Stimulated activated CD8-positive, alpha-beta memory T cell treated with anti-CD3 and anti-CD28 coated beads, Interleukin-4, amount 100 ng/mL, for 48 hours (primary cell): ENCODE measurements around the gene RAF1.
"Not testable (repeated sequence)": the region's sequence is repeated elsewhere in the genome, so short reads cannot be mapped to it uniquely, and the experiment has no call there.

Experiments used
- DNase-seq: peaks from one replicate; pipeline ENCODE4 v3.0.0-alpha.2; 2020

The RAF1 gene

GRCh38 chr3:12556690-12557472 is 107.0 kb downstream of the RAF1 start, which contains the start of gene MKRN2:
MKRN2 (plus strand) TSS chr3:12557087; CDS start chr3:12557151, 64 bp downstream.
- DNase-seq = peak; percentile 92

GRCh38 chr3:12556314-12556689 is 107.6 kb downstream of the RAF1 start:
- DNase-seq = no peak

GRCh38 chr3:12553921-12554391 is 110.0 kb downstream of the RAF1 start:
- peak; percentile 43 for DNase-seq

DNA sequence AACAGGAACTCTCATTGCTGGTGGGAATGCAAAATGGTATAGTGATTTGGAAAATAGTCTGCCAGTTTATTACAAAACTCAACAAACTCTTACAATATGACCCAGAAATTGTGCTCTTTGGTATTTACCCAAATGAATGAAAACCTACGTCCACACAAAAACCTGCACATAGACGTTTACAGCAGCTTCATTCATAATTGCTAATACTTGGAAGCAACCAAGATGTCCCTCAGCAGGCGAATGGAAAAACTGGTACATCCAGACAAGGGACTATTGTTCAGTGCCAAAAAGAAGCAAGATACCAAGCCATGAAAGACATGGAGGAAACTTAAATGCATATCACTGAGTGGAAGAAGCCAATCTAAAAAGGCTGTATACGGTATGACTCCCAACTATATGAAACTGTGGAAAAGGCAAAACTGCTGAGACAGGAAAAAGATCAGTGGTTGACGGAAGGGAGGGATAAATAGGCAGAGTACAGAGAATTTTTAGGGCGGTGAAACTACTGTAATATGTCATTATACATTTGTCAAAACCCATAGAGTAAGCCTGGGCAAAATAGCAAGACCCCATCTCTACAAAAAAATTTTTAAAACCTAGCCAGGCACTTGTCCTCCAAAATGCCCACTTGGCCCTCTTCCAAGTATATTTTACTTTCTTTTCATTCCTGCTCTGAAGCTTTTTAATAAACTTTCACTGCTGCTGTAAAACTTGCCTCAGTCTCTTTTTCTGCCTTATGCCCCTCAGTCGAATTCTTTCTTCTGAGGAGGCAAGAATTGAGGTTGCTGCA is 113.8 kb downstream of the RAF1 start:
- no peak for DNase-seq

- no peak for DNase-seq
Measured at GRCh38 chr3:12545473-12545791, 118.5 kb downstream of the RAF1 start, which contains the start of gene MKRN2OS. MKRN2OS (minus strand) TSS chr3:12545499; CDS start chr3:12545464, 35 bp downstream.

DNA sequence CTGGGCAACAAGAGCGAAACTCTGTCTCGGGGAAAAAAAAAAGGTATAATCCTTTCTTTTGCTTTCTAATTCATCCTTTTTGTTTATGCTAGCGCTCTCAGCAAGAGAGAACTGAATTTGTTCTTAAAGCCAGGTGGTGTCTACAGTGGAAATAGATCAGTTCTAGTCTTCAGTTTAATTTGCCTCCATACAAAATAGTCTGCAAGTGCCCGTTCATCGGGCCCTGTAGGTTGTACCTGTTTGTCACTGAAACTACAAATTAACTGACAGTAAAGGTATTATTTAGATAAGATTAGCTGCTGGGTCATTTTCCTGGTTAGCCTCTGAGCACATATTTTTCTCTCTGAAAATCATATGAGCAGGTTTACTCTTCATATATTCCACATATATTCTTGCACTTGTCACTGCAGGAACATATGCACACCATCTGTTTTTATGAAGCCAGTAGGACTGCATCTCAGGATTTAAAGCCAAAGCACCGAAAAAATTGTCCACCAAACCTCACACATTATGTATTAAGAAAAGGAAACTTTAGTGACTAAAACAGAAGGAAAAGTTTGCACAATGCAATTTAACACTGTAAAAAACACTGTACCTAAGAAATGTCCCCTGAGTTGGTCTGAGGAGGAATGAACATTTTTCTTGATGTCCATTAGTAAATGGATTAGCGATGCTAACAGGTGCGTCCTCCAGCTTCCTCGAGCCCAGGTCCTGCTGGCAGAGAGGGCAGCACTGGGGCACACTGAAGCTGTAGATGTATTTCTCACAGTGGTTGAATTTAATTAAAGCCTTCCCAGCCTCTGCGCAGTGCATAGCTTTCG is 119.1 kb downstream of the RAF1 start:
- no peak for DNase-seq

DNA sequence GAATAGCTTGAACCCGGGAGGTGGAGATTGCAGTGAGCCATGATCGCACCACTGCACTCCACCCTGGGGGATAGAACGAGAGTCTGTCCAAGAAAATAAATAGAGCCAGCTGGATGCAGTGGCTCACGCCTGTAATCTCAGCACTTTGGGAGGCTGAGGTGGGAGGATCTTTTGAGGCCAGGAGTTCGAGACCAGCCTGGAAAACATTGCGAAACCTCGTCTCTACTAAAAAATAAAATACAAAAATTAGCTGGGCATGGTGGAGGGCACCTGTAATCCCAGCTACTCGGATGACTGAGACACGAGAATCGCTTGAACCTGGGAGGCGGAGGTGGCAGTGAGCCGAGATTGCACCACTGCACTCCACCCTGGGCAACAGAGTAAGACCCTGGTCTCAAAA is 120.4 kb downstream of the RAF1 start:
- DNase-seq = not testable (repeated sequence)

GRCh38 chr3:12541625-12542024 is 122.3 kb downstream of the RAF1 start:
- DNase-seq = no peak

- no peak for DNase-seq
Measured at GRCh38 chr3:12536423-12536822, 127.5 kb downstream of the RAF1 start.
